GM13977 (cell line): ENCODE data around the gene TH.

Experiments used
- DNase-seq: peaks from one replicate; pipeline ENCODE4 v3.0.0; 2012; ENCODE audit warnings: low spot score
- CTCF ChIP-seq: IDR thresholded peaks from 2 replicates; pipeline ENCODE4 v1.5.1; 2012; ENCODE audit warnings: mild to moderate bottlenecking, control low read depth; ENCODE audit not compliant: insufficient read depth; ENCODE audit errors: extremely low read depth, missing control alignments
- in situ Hi-C: fragments of 300-500 bp; cut with MboI; formaldehyde crosslinking; loops from one replicate; pipeline ENCODE4 v1.12.0; 2022; ENCODE audit warnings: low sequenced_read_pairs, low pct_unique_long_range_greater_than_20kb, mixed read lengths, inconsistent platforms; ENCODE audit not compliant: unreplicated experiment

The TH gene

GRCh38 chr11:2212411-2213251, 41.0 kb upstream of the TH start:
- no peak for DNase-seq
- in situ Hi-C loops = no loop called here
- TF ChIP-seq CTCF = no peak

- no peak for TF ChIP-seq CTCF
- no peak for DNase-seq
- in situ Hi-C loops = no loop called here
These were observed 39.7 kb upstream of the TH start for GRCh38 chr11:2211113-2211971.

GRCh38 chr11:2210366-2211112, 38.9 kb upstream of the TH start:
- DNase-seq = no peak
- in situ Hi-C loops = no loop called here
- TF ChIP-seq CTCF = no peak

- TF ChIP-seq CTCF = no peak
- no peak for DNase-seq
- in situ Hi-C loops = no loop called here
These were observed 38.3 kb upstream of the TH start for GRCh38 chr11:2209900-2210321.

- in situ Hi-C loops = no loop called here
- no peak for TF ChIP-seq CTCF
- DNase-seq = no peak
These were observed 37.8 kb upstream of the TH start for GRCh38 chr11:2209370-2209801.

GRCh38 chr11:2208691-2209369, 37.2 kb upstream of the TH start:
- no peak for TF ChIP-seq CTCF
- no peak for DNase-seq
- in situ Hi-C loops = no loop called here
